GM12874 (cell line): ENCODE data around the gene GPR55.

Experiments
- TF ChIP-seq, protein P1 (sequence below): IDR thresholded peaks from 2 replicates; pipeline ENCODE4 v1.5.1; 2011; ENCODE audit warnings: low read depth, mild to moderate bottlenecking, control low read depth, low read length, moderate library complexity; ENCODE audit not compliant: insufficient read depth

The GPR55 gene

GRCh38 chr2:230866756-230867523 lies 58.1 kb downstream of the GPR55 start:
- TF ChIP-seq, protein P1, sequence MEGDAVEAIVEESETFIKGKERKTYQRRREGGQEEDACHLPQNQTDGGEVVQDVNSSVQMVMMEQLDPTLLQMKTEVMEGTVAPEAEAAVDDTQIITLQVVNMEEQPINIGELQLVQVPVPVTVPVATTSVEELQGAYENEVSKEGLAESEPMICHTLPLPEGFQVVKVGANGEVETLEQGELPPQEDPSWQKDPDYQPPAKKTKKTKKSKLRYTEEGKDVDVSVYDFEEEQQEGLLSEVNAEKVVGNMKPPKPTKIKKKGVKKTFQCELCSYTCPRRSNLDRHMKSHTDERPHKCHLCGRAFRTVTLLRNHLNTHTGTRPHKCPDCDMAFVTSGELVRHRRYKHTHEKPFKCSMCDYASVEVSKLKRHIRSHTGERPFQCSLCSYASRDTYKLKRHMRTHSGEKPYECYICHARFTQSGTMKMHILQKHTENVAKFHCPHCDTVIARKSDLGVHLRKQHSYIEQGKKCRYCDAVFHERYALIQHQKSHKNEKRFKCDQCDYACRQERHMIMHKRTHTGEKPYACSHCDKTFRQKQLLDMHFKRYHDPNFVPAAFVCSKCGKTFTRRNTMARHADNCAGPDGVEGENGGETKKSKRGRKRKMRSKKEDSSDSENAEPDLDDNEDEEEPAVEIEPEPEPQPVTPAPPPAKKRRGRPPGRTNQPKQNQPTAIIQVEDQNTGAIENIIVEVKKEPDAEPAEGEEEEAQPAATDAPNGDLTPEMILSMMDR: 0 out of 2 replicates have a peak, but pooled peaks have one; percentile 6

DNA sequence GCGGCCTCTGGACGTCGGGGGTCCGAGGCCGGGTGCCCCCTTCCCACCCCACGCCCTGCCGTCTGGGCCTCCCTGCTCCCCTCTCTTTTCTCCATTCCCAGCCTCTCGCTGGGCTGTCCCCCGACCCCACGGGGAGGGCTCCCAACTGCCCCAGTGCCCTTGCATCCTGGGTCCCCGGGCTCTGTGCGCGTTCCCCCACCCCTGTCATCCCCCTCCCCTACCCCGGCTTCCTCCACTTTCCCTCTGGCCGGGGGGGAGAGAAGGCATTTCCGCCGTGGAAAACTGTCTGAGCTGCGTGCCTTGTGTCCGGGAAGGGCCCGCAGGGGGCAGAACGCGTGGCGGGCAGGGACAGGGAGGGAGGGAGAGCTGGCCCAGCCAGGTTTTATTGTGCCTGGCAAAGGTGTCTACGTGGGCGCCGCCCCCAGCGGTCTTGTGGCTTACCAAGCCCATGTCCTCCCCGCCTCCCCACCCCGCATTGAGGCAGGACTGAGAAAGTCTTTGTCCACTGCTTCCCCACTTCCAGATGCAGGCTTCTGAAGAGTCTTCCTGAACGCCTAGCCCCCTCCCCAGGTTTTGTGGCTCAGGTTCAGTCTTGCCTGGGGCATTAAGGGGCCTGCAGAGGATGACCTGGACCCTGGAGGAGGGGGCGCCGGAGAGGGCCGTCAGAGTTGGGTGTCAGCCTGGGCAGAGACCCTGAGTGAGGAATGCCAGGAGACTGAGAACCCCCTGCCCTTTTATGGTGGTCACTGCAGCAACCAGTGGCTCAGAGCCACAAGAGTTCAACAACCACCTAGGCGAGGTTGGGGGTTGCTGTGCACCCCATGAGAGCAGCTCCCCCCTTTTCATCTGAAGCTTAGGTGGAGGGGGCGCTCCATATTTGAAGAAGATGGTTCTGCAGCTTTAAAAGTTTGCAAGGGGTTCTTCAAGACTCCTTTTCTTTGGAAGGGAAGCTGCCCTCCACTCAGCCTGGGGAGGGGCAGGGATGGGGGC lies 59.0 kb downstream of the GPR55 start:
- TF ChIP-seq, protein P1: 0 out of 2 replicates have a peak, but pooled peaks have one; percentile 12

DNA sequence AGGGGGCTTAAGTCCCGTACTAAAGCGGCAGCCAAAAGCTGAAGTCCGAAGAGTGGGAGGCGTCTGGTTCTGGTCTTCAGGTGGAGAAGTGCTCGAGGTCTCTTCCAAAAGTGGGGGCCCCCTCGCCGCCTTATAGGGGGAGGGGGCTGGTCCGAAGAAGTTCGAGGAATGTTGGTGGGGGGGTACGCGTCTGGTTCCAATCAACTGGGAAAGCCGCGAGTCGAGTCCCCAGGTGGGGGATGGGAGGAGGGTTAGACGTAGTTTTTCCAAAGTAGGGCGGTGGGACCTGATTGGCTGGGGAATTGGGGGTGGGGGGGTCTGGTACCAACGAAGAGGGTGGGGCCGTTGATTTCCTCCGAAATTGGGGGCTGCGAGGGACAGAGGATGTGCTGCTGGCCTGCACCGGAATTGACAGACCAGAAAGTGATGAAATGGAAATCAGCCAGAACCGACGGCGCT lies 59.7 kb downstream of the GPR55 start:
- TF ChIP-seq, protein P1: no peak

DNA sequence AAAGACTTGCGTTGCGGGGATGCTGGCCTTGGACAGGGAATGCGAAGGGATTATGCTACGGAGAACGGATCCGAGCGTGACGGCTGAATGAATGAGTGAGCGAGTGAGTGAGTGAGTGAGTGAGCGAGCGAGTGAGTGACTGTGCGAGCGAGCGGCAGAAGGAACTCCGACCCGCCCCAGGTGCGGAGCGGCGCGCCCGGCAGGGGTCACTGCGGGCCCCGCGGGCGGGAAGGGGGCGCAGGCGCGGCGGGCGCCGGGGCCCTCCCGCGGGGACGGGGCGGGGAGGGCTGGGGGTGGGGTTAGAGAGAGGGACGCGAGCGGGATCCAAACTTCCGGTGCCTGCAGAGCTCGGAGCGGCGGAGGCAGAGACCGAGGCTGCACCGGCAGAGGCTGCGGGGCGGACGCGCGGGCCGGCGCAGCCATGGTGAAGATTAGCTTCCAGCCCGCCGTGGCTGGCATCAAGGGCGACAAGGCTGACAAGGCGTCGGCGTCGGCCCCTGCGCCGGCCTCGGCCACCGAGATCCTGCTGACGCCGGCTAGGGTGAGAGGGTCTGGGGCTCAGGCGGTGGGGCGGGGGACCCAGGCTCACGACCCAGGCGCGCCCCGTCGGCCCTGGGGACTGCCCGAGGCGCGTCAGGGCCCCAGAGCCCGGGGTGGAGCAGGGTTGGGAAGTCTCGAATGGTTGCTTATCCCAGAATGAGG lies 60.3 kb downstream of the GPR55 start, which contains the start of gene ITM2C:
ITM2C (plus strand) TSS at position 338 of the 702 bp plus-strand sequence; CDS start at position 422, 84 bp downstream.
- TF ChIP-seq, protein P1: peak; percentile 60

GRCh38 chr2:230864122-230864604 lies 60.9 kb downstream of the GPR55 start:
- TF ChIP-seq, protein P1: no peak

DNA sequence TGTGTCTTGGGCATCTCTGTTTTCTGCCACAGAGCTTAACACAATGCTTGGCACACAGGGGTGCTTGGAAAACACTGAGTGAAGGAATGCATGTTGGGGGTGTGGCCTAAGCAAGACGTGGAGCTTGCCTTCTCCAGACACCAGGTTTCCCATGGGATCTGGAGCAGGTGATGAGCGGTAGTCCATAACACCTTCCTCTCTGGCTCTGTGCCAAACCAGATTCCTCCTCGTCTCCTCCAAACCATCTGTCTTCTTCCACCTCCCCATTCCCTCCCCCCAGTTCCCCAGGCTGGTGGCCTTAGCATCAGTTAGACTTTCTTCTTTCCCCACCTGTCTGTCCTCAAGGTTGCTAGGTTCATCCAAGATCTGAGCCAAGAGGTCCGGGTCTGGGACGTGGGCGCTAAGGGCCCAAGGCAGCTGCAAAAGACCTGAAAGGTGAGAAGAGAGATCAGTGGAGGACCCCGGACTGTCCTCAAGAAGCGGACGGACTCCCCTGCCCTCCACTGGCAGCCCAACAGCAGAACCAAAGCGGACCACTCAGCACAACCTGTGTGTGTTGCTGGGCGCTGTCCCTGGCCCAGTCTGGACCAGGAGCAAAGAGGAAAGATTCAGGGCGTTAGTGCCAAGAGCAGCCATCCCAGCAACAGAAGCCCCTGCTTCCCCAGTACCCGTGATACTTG lies 61.5 kb downstream of the GPR55 start:
- TF ChIP-seq, protein P1: no peak
